HG03442 (cell line): Measurements from ENCODE around the gene TPTE2.
"Not testable (repeated sequence)": the region's sequence is repeated elsewhere in the genome, so short reads cannot be mapped to it uniquely, and the experiment has no call there.

ENCODE experiments used
- ATAC-seq: cut with Tn5 transposase; IDR thresholded peaks from one replicate; pipeline ENCODE4 v1.9.1; 2021; ENCODE audit warnings: mild to moderate bottlenecking, moderate library complexity; ENCODE audit not compliant: unreplicated experiment

TPTE2 gene

GRCh38 chr13:19572280-19572679 is 10.9 kb upstream of the TPTE2 start:
- ATAC-seq: no peak

- ATAC-seq: peak; percentile 55
These were observed 6.6 kb upstream of the TPTE2 start for GRCh38 chr13:19567820-19568534.

- ATAC-seq: no peak
These were observed 253 bp upstream of the TPTE2 start for GRCh38 chr13:19561585-19561984.

- ATAC-seq: not testable (repeated sequence)
These were observed 660 bp downstream of the TPTE2 start for GRCh38 chr13:19560672-19561071.

- not testable (repeated sequence) for ATAC-seq
These were observed 1.6 kb downstream of the TPTE2 start for GRCh38 chr13:19559739-19560138.

- not testable (repeated sequence) for ATAC-seq
These were observed 4.0 kb downstream of the TPTE2 start for GRCh38 chr13:19557287-19557686.

- ATAC-seq: not testable (repeated sequence)
These were observed 12.1 kb downstream of the TPTE2 start for GRCh38 chr13:19549245-19549644.

GRCh38 chr13:19525634-19526033 is 35.7 kb downstream of the TPTE2 start:
- not testable (repeated sequence) for ATAC-seq

GRCh38 chr13:19519049-19519448 is 42.3 kb downstream of the TPTE2 start:
- no peak for ATAC-seq

GRCh38 chr13:19507623-19508022 is 53.7 kb downstream of the TPTE2 start:
- ATAC-seq: peak; percentile 64

- not testable (repeated sequence) for ATAC-seq
These were observed 101.2 kb downstream of the TPTE2 start for GRCh38 chr13:19460126-19460525.

- not testable (repeated sequence) for ATAC-seq
These were observed 122.2 kb downstream of the TPTE2 start for GRCh38 chr13:19439056-19439686.

GRCh38 chr13:19437780-19438179 is 123.6 kb downstream of the TPTE2 start:
- ATAC-seq: not testable (repeated sequence)

- ATAC-seq: not testable (repeated sequence)
These were observed 139.1 kb downstream of the TPTE2 start for GRCh38 chr13:19422236-19422635.

GRCh38 chr13:19412494-19412893 is 148.8 kb downstream of the TPTE2 start:
- not testable (repeated sequence) for ATAC-seq

- ATAC-seq: not testable (repeated sequence)
These were observed 178.4 kb downstream of the TPTE2 start for GRCh38 chr13:19382746-19383511.

GRCh38 chr13:19382111-19382510 is 179.2 kb downstream of the TPTE2 start:
- no peak for ATAC-seq
